Natural killer cell (primary cell): ENCODE data around the gene SPRR5. TPM values are rescaled to one million over a fixed set of nuclear protein-coding genes. Genes with fewer than 3 reads are reported as not detected.

ENCODE experiments used
- ATAC-seq, 3 donors: fragments of 150-1000 bp in 2 of 3; fragments of 200-7000 bp in 1 of 3; cut with Tn5 transposase; 1 replicate in 1 of 3; 2 replicates in 2 of 3; pipeline ENCODE4 v1.10.0; 2021; ENCODE audit warnings: mild to moderate bottlenecking in 2 of 3, moderate library complexity in 2 of 3
- DNase-seq, 2 donors: peaks; one replicate each; pipeline versions ENCODE4 v3.0.0 to v3.0.0-alpha.2; 2013 to 2021; ENCODE audit warnings: mixed read lengths in 1 of 2
- H3K27ac ChIP-seq: one replicate; pipeline ENCODE4 v1.5.1; 2013; ENCODE audit warnings: mild to moderate bottlenecking, low read length
- H3K27me3 ChIP-seq: one replicate; pipeline ENCODE4 v1.6.1; 2013; ENCODE audit warnings: low read length; ENCODE audit not compliant: control insufficient read depth, insufficient read depth
- H3K36me3 ChIP-seq: one replicate; pipeline ENCODE4 v1.6.1; 2013; ENCODE audit warnings: low read length; ENCODE audit not compliant: control insufficient read depth, insufficient read depth
- H3K4me1 ChIP-seq: one replicate; pipeline ENCODE4 v1.6.1; 2013; ENCODE audit warnings: low read length; ENCODE audit not compliant: control insufficient read depth, insufficient read depth
- H3K4me3 ChIP-seq: one replicate; pipeline ENCODE4 v1.5.1; 2013; ENCODE audit warnings: low read length
- H3K9me3 ChIP-seq: one replicate; pipeline ENCODE4 v1.6.1; 2013; ENCODE audit warnings: low read length; ENCODE audit not compliant: control insufficient read depth, insufficient read depth
- H3K27ac Mint-ChIP-seq, 2 donors: one replicate each; pipeline ENCODE4 v1.8.0; 2022; ENCODE audit warnings: mild to moderate bottlenecking in 2 of 2, mixed read lengths in 2 of 2, moderate library complexity in 1 of 2
- H3K27me3 Mint-ChIP-seq, 2 donors: one replicate each; pipeline ENCODE4 v1.8.0; 2022; ENCODE audit warnings: low read depth in 2 of 2, mixed read lengths in 2 of 2
- H3K36me3 Mint-ChIP-seq: one replicate; pipeline ENCODE4 v1.8.0; 2022; ENCODE audit warnings: mixed read lengths
- H3K4me1 Mint-ChIP-seq, 2 donors: one replicate each; pipeline ENCODE4 v1.8.0; 2022; ENCODE audit warnings: mixed read lengths in 2 of 2
- H3K4me3 Mint-ChIP-seq: one replicate; pipeline ENCODE4 v1.8.0; 2022; ENCODE audit warnings: mild to moderate bottlenecking, moderate library complexity, mixed read lengths
- H3K9me3 Mint-ChIP-seq, 2 donors: one replicate each; pipeline ENCODE4 v1.8.0; 2022; ENCODE audit warnings: mixed read lengths in 2 of 2
- WGBS: methylation state at CpG from one replicate; pipeline ENCODE4 v1.1.7; 2013; ENCODE audit warnings: missing lambda C conversion rate; ENCODE audit not compliant: insufficient coverage; 5-methylcytosine and 5-hydroxymethylcytosine counted together
- intact Hi-C: fragments of 100-400 bp; cut with micrococcal nuclease; formaldehyde crosslinking; loops from one replicate; pipeline ENCODE4 v1.14.2; 2022
- total RNA-seq, 4 donors: library from RNA; stranded (reverse); fragments of 120-200 nt in 1 of 4; gene quantifications; one replicate each; pipeline versions ENCODE4 v1.2.3 to v1.2.4, GENCODE V29; 2013 to 2022
- TF ChIP-seq, protein P1 (sequence below): fragments of 200-600 bp; IDR thresholded peaks from one replicate; pipeline ENCODE4 v1.8.0; 2022; ENCODE audit warnings: antibody characterized with exemption

The SPRR5 gene
- total RNA-seq, 3 donors from 2014 or later (not counting 1 experiment from before 2014, with no cell fraction given) = not detected

DNA sequence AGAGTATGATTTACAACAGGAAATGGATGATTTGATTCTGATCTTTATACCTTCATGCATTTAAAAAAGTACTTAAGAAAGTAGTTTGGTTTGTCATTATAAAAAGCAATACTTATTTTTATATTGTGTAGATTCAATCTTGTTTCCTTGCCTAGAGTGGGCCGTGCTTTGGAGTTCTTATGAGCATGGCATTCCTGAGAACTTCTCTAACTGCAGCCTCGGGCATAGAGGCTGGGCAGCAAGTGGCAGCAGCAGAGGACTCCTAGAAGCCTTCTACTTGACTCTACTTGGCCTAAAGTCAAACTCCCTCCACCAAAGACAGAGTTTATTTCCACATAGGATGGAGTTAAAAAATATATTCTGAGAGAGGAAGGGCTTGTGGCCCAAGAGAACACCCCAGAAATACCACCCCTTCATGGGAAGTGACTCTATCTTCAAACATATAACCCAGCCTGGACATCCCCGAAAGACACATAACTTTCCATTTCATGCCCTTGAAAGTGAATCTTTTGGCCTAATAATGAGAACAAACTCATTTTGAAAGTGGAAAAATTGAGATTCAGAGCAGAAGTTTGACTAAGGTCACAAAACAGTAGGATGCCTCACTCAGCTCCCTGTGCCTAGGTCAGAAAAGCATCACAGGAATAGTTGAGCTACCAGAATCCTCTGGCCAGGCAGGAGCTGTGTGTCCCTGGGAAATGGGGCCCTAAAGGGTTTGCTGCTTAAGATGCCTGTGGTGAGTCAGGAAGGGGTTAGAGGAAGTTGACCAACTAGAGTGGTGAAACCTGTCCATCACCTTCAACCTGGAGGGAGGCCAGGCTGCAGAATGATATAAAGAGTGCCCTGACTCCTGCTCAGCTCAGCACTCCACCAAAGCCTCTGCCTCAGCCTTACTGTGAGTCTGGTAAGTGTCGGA lies 39.1 kb upstream of the SPRR5 start, which contains the start of gene IVL:
Gene IVL, plus strand, starts transcription at position 861 of the 916 bp plus-strand sequence. CDS start 1,252 bp downstream, outside the sequence.
- H3K36me3 Mint-ChIP-seq = no peaks in the 10 kb centered on the region
- no peak within 1 kb of the TSS for H3K4me3 ChIP-seq

DNA sequence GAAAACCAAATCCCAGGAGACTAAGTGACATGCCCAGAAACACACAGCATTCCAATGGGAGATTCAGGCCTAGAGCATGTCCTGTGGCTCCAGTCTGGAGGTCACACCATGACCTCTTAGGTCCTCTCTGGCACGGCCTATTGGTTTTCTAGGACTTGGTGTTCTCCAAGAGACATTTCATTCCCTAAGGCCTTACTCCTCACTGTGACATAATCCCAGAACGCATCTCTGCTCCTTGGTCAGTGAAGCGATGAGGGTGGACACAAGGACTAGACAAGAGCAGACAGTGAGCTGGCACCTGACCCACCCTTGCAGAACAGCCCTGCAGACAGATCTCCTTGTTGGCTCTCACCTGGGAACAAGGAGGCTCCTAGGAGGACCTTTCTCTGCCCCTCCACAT lies 37.8 kb upstream of the SPRR5 start:
- no peak overlapping the region for H3K4me3 ChIP-seq
- ATAC-seq (no peak), DNase-seq (no peak)
- no peaks in the 10 kb centered on the region for H3K27me3 ChIP-seq
- H3K4me1 ChIP-seq = peaks cover 18% of the 10 kb centered on the region
- no peak overlapping the region for H3K4me3 Mint-ChIP-seq
- intact Hi-C loops = no loop called here
- H3K27ac Mint-ChIP-seq = no peak overlapping the region
- H3K27ac ChIP-seq = no peak overlapping the region
- no peaks in the 10 kb centered on the region for H3K36me3 ChIP-seq
- no peaks in the 10 kb centered on the region for H3K36me3 Mint-ChIP-seq
- peaks cover 0 to 3% of the 10 kb centered on the region in 2 donors for H3K9me3 Mint-ChIP-seq
- H3K4me1 Mint-ChIP-seq = peaks cover 7 to 29% of the 10 kb centered on the region in 2 donors
- H3K9me3 ChIP-seq = peaks cover 3% of the 10 kb centered on the region
- peaks cover 18 to 29% of the 10 kb centered on the region in 2 donors for H3K27me3 Mint-ChIP-seq
- 88% methylated on average over 3 of the region's 3 CpGs for WGBS
- TF ChIP-seq, protein P1, sequence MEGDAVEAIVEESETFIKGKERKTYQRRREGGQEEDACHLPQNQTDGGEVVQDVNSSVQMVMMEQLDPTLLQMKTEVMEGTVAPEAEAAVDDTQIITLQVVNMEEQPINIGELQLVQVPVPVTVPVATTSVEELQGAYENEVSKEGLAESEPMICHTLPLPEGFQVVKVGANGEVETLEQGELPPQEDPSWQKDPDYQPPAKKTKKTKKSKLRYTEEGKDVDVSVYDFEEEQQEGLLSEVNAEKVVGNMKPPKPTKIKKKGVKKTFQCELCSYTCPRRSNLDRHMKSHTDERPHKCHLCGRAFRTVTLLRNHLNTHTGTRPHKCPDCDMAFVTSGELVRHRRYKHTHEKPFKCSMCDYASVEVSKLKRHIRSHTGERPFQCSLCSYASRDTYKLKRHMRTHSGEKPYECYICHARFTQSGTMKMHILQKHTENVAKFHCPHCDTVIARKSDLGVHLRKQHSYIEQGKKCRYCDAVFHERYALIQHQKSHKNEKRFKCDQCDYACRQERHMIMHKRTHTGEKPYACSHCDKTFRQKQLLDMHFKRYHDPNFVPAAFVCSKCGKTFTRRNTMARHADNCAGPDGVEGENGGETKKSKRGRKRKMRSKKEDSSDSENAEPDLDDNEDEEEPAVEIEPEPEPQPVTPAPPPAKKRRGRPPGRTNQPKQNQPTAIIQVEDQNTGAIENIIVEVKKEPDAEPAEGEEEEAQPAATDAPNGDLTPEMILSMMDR = no peak

More for the DNA sequence above, 39.1 kb upstream of the SPRR5 start, which contains the start of gene IVL:
- Mint-ChIP-seq H3K27me3 (peaks cover 17 to 29% of the 10 kb centered on the region in 2 donors), H3K4me3 (no peak within 1 kb of the TSS), H3K9me3 (peaks cover 0 to 3% of the 10 kb centered on the region in 2 donors), H3K27ac (no peak within 1 kb of the TSS), H3K4me1 (peaks cover 7 to 27% of the 10 kb centered on the region in 2 donors)
- TF ChIP-seq, protein P1 = no peak
- Histone ChIP-seq H3K36me3 (no peaks in the 10 kb centered on the region), H3K9me3 (peaks cover 3% of the 10 kb centered on the region), H3K4me1 (peaks cover 18% of the 10 kb centered on the region), H3K27ac (no peak within 1 kb of the TSS), H3K27me3 (no peaks in the 10 kb centered on the region)
- intact Hi-C loops = no loop called here
- no peak for DNase-seq
- ATAC-seq = no peak
- 90% methylated on average over 4 of the region's 4 CpGs for WGBS

DNA sequence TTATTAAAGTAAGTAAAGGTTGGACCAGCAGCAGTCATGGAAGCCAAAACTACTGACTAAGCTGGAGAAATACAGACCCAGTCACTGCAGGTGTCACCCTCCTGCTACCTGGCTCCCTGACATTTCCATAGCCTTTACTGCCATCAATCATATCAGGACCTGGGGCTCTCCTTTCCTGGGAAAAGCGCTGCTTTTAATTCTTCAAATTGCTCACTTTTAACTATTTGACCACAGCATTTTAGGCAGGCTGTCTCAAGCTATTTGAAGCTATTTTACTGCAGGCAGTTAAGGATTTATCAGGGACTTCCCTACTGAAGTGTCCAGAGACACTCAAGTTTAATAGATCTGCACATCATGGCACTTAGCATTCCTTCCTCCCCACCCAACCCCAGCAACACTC lies 34.5 kb upstream of the SPRR5 start:
- Histone ChIP-seq H3K4me1 (peaks cover 12% of the 10 kb centered on the region), H3K27ac (no peak overlapping the region), H3K4me3 (no peak overlapping the region), H3K27me3 (peaks cover 2% of the 10 kb centered on the region), H3K9me3 (peaks cover 3% of the 10 kb centered on the region), H3K36me3 (no peaks in the 10 kb centered on the region)
- intact Hi-C loops = no loop called here
- DNase-seq (no peak), ATAC-seq (peak in 1 of 3 donors; percentile 13)
- peaks cover 0 to 18% of the 10 kb centered on the region in 2 donors for H3K4me1 Mint-ChIP-seq
- WGBS = 66% methylated on average over 1 of the region's 1 CpG
- H3K4me3 Mint-ChIP-seq = no peak overlapping the region
- peak overlapping the region in 1 of 2 donors; percentile 63 for H3K27ac Mint-ChIP-seq
- peaks cover 0 to 3% of the 10 kb centered on the region in 2 donors for H3K9me3 Mint-ChIP-seq
- H3K27me3 Mint-ChIP-seq = peaks cover 23 to 30% of the 10 kb centered on the region in 2 donors
- H3K36me3 Mint-ChIP-seq = no peaks in the 10 kb centered on the region
- TF ChIP-seq, protein P1 = no peak
